Glutamatergic neuron (in vitro differentiated cells): ENCODE data around the gene ZNF541. TPM values are rescaled to one million over a fixed set of nuclear protein-coding genes. Genes with fewer than 3 reads are reported as not detected.

Experiments
- DNase-seq: peaks from one replicate; pipeline ENCODE4 v3.0.0; 2022
- H3K27ac Mint-ChIP-seq: one replicate; pipeline ENCODE4 v1.8.0; 2020; ENCODE audit warnings: mild to moderate bottlenecking, mixed read lengths, inconsistent platforms; ENCODE audit not compliant: unreplicated experiment
- H3K27me3 Mint-ChIP-seq: one replicate; pipeline ENCODE4 v1.8.0; 2020; ENCODE audit warnings: mild to moderate bottlenecking, moderate library complexity, mixed read lengths, inconsistent platforms; ENCODE audit not compliant: unreplicated experiment
- H3K36me3 Mint-ChIP-seq: one replicate; pipeline ENCODE4 v1.8.0; 2020; ENCODE audit warnings: mild to moderate bottlenecking, mixed read lengths, inconsistent platforms; ENCODE audit not compliant: unreplicated experiment
- H3K4me1 Mint-ChIP-seq: one replicate; pipeline ENCODE4 v1.8.0; 2020; ENCODE audit warnings: mild to moderate bottlenecking, low read depth, mixed read lengths, inconsistent platforms; ENCODE audit not compliant: unreplicated experiment
- H3K4me3 Mint-ChIP-seq: one replicate; pipeline ENCODE4 v1.8.0; 2020; ENCODE audit warnings: mild to moderate bottlenecking, mixed read lengths, inconsistent platforms; ENCODE audit not compliant: unreplicated experiment
- H3K9me3 Mint-ChIP-seq: one replicate; pipeline ENCODE4 v1.8.0; 2020; ENCODE audit warnings: mild to moderate bottlenecking, moderate library complexity, mixed read lengths, inconsistent platforms; ENCODE audit not compliant: unreplicated experiment
- total RNA-seq: library from RNA; stranded (reverse); fragmentation: NEBNext Ultra II Directional; extraction: Animal tissue kit (Norgen Biotek cat#: 25700); gene quantifications from one replicate; pipeline ENCODE4 v1.2.1, GENCODE V29; 2021; ENCODE audit not compliant: unreplicated experiment
- TF ChIP-seq, protein P1 (sequence below): fragments of 200-600 bp; sonication (generic); IDR thresholded peaks from one replicate; pipeline ENCODE4 v1.5.0; 2021; ENCODE audit not compliant: partially characterized antibody, unreplicated experiment

ZNF541 gene
- total RNA-seq, 1 donor from 2014 or later = not detected

DNA sequence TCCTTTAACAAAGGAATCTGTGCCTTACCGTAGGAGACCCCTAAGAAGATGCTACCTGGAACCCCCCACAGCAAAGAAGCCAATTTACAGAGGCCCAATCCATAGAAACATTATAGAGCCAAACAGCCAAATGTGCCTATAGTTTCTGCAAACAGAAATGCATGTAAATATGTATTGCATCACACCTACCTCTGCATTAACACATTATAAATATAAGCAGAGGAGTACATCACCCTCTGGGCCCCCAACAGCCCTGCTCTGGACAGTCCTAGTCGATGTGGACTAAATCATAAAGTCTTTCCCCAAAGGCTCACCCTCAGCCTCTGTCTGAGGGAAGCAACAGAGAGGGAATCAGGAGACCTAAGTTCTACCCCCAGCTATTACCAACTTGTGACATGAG is 25.7 kb downstream of the ZNF541 start:
- TF ChIP-seq, protein P1, sequence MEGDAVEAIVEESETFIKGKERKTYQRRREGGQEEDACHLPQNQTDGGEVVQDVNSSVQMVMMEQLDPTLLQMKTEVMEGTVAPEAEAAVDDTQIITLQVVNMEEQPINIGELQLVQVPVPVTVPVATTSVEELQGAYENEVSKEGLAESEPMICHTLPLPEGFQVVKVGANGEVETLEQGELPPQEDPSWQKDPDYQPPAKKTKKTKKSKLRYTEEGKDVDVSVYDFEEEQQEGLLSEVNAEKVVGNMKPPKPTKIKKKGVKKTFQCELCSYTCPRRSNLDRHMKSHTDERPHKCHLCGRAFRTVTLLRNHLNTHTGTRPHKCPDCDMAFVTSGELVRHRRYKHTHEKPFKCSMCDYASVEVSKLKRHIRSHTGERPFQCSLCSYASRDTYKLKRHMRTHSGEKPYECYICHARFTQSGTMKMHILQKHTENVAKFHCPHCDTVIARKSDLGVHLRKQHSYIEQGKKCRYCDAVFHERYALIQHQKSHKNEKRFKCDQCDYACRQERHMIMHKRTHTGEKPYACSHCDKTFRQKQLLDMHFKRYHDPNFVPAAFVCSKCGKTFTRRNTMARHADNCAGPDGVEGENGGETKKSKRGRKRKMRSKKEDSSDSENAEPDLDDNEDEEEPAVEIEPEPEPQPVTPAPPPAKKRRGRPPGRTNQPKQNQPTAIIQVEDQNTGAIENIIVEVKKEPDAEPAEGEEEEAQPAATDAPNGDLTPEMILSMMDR = no peak
- no peaks in the 10 kb centered on the region for H3K27me3 Mint-ChIP-seq
- no peaks in the 10 kb centered on the region for H3K36me3 Mint-ChIP-seq
- no peaks in the 10 kb centered on the region for H3K9me3 Mint-ChIP-seq
- H3K4me3 Mint-ChIP-seq = no peak overlapping the region
- DNase-seq = no peak
- no peaks in the 10 kb centered on the region for H3K4me1 Mint-ChIP-seq
- no peak overlapping the region for H3K27ac Mint-ChIP-seq

DNA sequence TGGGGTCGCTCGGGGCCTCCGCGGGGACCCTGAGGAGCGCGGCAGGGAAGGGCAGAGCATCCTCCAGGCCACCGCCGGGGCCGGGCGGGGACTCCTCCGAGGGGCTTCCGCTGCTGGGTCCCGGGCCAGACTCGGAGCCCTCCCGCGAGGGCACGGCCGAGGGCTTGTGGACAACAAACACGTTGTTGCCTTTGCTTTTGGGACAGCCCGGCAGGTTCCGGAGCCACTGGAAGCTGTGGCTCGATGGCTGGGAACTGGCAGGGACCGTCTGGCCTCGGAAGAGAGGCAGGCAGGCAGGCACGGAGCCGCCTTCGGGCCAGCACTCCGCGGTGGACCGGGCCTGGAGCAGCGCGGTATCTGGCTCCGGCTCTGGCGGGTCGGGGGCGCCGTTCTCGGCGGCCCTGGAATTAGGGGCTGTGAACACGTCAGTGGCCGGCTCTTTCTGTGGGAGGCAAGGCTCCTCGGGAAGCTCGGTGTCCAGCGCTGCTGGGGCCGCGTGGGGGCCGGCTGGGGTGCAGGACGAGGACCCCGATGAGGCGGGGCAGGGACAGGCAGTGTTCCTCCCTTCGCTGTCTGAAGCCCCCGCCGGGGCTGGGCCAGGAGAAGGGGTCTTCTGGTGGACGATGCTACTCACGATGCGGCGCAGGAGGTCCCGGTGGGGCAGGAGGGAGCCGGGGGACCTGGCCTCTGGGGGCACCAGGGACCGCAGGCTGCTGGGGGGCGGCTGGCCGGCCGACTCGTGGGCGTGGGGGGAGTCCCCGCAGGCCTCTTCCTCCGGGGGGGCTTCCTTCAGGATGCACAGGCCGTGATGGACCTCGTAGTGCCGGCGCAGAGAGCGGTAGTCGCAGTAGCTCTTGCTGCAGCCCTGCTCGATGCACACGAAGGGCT is 27.6 kb downstream of the ZNF541 start:
- H3K9me3 Mint-ChIP-seq = no peaks in the 10 kb centered on the region
- no peaks in the 10 kb centered on the region for H3K27me3 Mint-ChIP-seq
- H3K4me1 Mint-ChIP-seq = no peaks in the 10 kb centered on the region
- H3K4me3 Mint-ChIP-seq = no peak overlapping the region
- H3K27ac Mint-ChIP-seq = no peak overlapping the region
- no peaks in the 10 kb centered on the region for H3K36me3 Mint-ChIP-seq
- DNase-seq = no peak
- TF ChIP-seq, protein P1 = no peak

- TF ChIP-seq, protein P1 = no peak
- Mint-ChIP-seq H3K36me3 (no peaks in the 10 kb centered on the region), H3K27ac (no peak overlapping the region), H3K27me3 (no peaks in the 10 kb centered on the region), H3K4me1 (no peaks in the 10 kb centered on the region), H3K4me3 (no peak overlapping the region), H3K9me3 (no peaks in the 10 kb centered on the region)
- DNase-seq = no peak
These were observed 28.5 kb downstream of the ZNF541 start for GRCh38 chr19:47544476-47544875.

- TF ChIP-seq, protein P1 = no peak
- no peak overlapping the region for H3K4me3 Mint-ChIP-seq
- H3K4me1 Mint-ChIP-seq = no peaks in the 10 kb centered on the region
- no peak overlapping the region for H3K27ac Mint-ChIP-seq
- no peak for DNase-seq
- H3K27me3 Mint-ChIP-seq = no peaks in the 10 kb centered on the region
- no peaks in the 10 kb centered on the region for H3K36me3 Mint-ChIP-seq
- no peaks in the 10 kb centered on the region for H3K9me3 Mint-ChIP-seq
These were observed 28.9 kb downstream of the ZNF541 start for GRCh38 chr19:47544075-47544474.

DNA sequence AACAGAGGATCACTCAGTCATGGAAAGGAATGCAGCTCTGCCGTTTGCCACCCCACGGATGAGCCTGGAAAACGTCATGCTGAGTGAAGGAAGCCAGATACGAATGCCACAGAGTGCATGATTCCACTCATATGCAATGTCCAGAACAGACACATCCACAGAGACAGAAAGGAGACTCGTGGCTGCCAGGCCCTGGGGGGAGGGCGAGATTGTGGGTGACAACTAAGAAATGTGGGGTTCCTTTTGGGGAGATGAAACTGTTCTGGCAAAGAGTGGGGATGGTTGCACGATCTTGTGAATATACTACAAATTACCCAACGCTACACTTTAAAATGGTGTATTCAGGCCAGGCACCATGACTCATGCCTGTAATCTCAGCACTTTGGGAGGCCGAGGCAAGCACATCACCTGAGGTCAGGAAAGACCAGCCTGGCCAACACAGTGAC is 30.9 kb downstream of the ZNF541 start:
- Mint-ChIP-seq H3K36me3 (no peaks in the 10 kb centered on the region), H3K4me3 (no peak overlapping the region)

More for the DNA sequence above, 30.9 kb downstream of the ZNF541 start:
- no peaks in the 10 kb centered on the region for H3K4me1 Mint-ChIP-seq
- no peak for DNase-seq
- no peaks in the 10 kb centered on the region for H3K27me3 Mint-ChIP-seq
- TF ChIP-seq, protein P1 = no peak
- no peaks in the 10 kb centered on the region for H3K9me3 Mint-ChIP-seq
- no peak overlapping the region for H3K27ac Mint-ChIP-seq
